Stimulated activated naive CD8-positive, alpha-beta T cell treated with anti-CD3 and anti-CD28 coated beads, Interleukin-15, Interleukin-2, amounts not matched to agents 100 U/mL and 50 U/mL, for 24 hours (primary cell): ENCODE data around the gene ME1.
"Not testable (repeated sequence)": the region's sequence is repeated elsewhere in the genome, so short reads cannot be mapped to it uniquely, and the experiment has no call there.

Experiments used
- ATAC-seq: fragments of 150-1000 bp; cut with Tn5 transposase; one replicate; pipeline ENCODE4 v1.10.0; 2021
- DNase-seq: peaks from one replicate; pipeline ENCODE4 v3.0.0; 2021

ME1 gene

GRCh38 chr6:83431545-83432155 is 799 bp upstream of the ME1 start:
- DNase-seq: no peak
- no peak for ATAC-seq

- DNase-seq: no peak
- ATAC-seq: no peak
These were observed 817 bp downstream of the ME1 start for GRCh38 chr6:83429857-83430610.

GRCh38 chr6:83429269-83429668 is 1.6 kb downstream of the ME1 start:
- ATAC-seq (no peak), DNase-seq (no peak)

- DNase-seq (no peak), ATAC-seq (no peak)
These were observed 6.3 kb downstream of the ME1 start for GRCh38 chr6:83424392-83425018.

- no peak for ATAC-seq
- no peak for DNase-seq
These were observed 12.8 kb downstream of the ME1 start for GRCh38 chr6:83417880-83418663.

GRCh38 chr6:83413068-83413467 is 17.8 kb downstream of the ME1 start:
- no peak for ATAC-seq
- DNase-seq: no peak

- no peak for ATAC-seq
- no peak for DNase-seq
These were observed 19.1 kb downstream of the ME1 start for GRCh38 chr6:83411731-83412130.

- no peak for DNase-seq
These were observed 27.7 kb downstream of the ME1 start for GRCh38 chr6:83403191-83403590.

GRCh38 chr6:83389606-83390005 is 41.2 kb downstream of the ME1 start:
- ATAC-seq (no peak), DNase-seq (no peak)

More at GRCh38 chr6:83403191-83403590, 27.7 kb downstream of the ME1 start:
- no peak for ATAC-seq

GRCh38 chr6:83385473-83385872 is 45.4 kb downstream of the ME1 start:
- no peak for DNase-seq
- ATAC-seq: no peak

GRCh38 chr6:83384751-83385150 is 46.1 kb downstream of the ME1 start:
- ATAC-seq (no peak), DNase-seq (no peak)

- ATAC-seq: no peak
- DNase-seq: no peak
These were observed 48.9 kb downstream of the ME1 start for GRCh38 chr6:83381949-83382348.

GRCh38 chr6:83378621-83379388 is 52.0 kb downstream of the ME1 start:
- ATAC-seq (no peak), DNase-seq (no peak)

- DNase-seq (no peak), ATAC-seq (no peak)
These were observed 59.4 kb downstream of the ME1 start for GRCh38 chr6:83371423-83371822.

GRCh38 chr6:83370567-83370966 is 60.3 kb downstream of the ME1 start:
- DNase-seq (no peak), ATAC-seq (no peak)

GRCh38 chr6:83369692-83370091 is 61.2 kb downstream of the ME1 start:
- no peak for ATAC-seq
- no peak for DNase-seq

GRCh38 chr6:83368577-83368976 is 62.3 kb downstream of the ME1 start:
- ATAC-seq (no peak), DNase-seq (no peak)

- no peak for ATAC-seq
- DNase-seq: no peak
These were observed 63.7 kb downstream of the ME1 start for GRCh38 chr6:83367104-83367503.

GRCh38 chr6:83365931-83366330 is 64.9 kb downstream of the ME1 start:
- DNase-seq: no peak

GRCh38 chr6:83362349-83362748 is 68.5 kb downstream of the ME1 start:
- DNase-seq, ATAC-seq: not testable (repeated sequence)

More at GRCh38 chr6:83365931-83366330, 64.9 kb downstream of the ME1 start:
- ATAC-seq: no peak

GRCh38 chr6:83359638-83360037 is 71.2 kb downstream of the ME1 start:
- DNase-seq: no peak
- ATAC-seq: no peak

- ATAC-seq (no peak), DNase-seq (no peak)
These were observed 76.1 kb downstream of the ME1 start for GRCh38 chr6:83354747-83355146.
